Sigmoid colon (tissue), 7 donors: ENCODE results near the gene HDDC3. TPM values are rescaled to one million over a fixed set of nuclear protein-coding genes. Genes with fewer than 3 reads are reported as not detected.
"Not testable (repeated sequence)": the region's sequence is repeated elsewhere in the genome, so short reads cannot be mapped to it uniquely, and the experiment has no call there.

Source experiments
- DNase-seq: peaks from one replicate; pipeline ENCODE4 v3.0.0-alpha.2; 2019
- H3K27ac ChIP-seq, 4 donors: fragments of 200-600 bp; sonication (generic); one replicate each; pipeline ENCODE4 v1.5.1; 2016 to 2019; ENCODE audit warnings: mild to moderate bottlenecking in 1 of 4
- H3K27me3 ChIP-seq, 3 donors: fragments of 200-600 bp; sonication (generic); one replicate each; pipeline ENCODE4 v1.5.1; 2019; ENCODE audit warnings: mild to moderate bottlenecking in 1 of 3
- H3K36me3 ChIP-seq, 4 donors: fragments of 200-600 bp; sonication (generic); one replicate each; pipeline ENCODE4 v1.5.1; 2016 to 2019
- H3K4me1 ChIP-seq, 4 donors: fragments of 200-600 bp; sonication (generic); one replicate each; pipeline ENCODE4 v1.5.1; 2017 to 2019
- H3K4me3 ChIP-seq, 4 donors: fragments of 200-600 bp; sonication (generic); one replicate each; pipeline ENCODE4 v1.5.1; 2017 to 2019; ENCODE audit warnings: mild to moderate bottlenecking in 2 of 4, moderate library complexity in 1 of 4
- H3K9me3 ChIP-seq, 4 donors: fragments of 200-600 bp in 3 of 4; sonication (generic) in 3 of 4; one replicate each; pipeline versions ENCODE4 v1.5.1 to v1.6.1; 2013 to 2019
- CTCF ChIP-seq, 4 experiments: fragments of 450-650 bp in 3 of 4; fragments of 200-600 bp in 1 of 4; IDR thresholded peaks; one replicate each; pipeline ENCODE4 v1.5.1; 2016 to 2019; ENCODE audit warnings: antibody characterized with exemption in 4 of 4, mild to moderate bottlenecking in 3 of 4, moderate library complexity in 2 of 4
- EP300 ChIP-seq, 4 donors: sonication (generic); formaldehyde crosslinking; IDR thresholded peaks; one replicate each; pipeline ENCODE4 v1.6.1; 2017; ENCODE audit warnings: antibody characterized with exemption in 4 of 4
- POLR2A ChIP-seq, 2 donors: fragments of 450-650 bp; IDR thresholded peaks; one replicate each; pipeline ENCODE4 v1.6.1; 2016; ENCODE audit warnings: antibody characterized with exemption in 2 of 2, mild to moderate bottlenecking in 2 of 2, moderate library complexity in 2 of 2
- POLR2AphosphoS5 ChIP-seq, 4 donors: sonication (generic); formaldehyde crosslinking; IDR thresholded peaks; one replicate each; pipeline ENCODE4 v1.6.1; 2017; ENCODE audit warnings: antibody characterized with exemption in 4 of 4
- WGBS, 2 donors: extraction: QIAGEN DNeasy Blood & Tissue Kit; methylation state at CpG; one replicate each; pipeline ENCODE4 v1.1.7; 2013; 5-methylcytosine and 5-hydroxymethylcytosine counted together
- intact Hi-C: fragments of 100-400 bp; cut with DNase I; formaldehyde crosslinking; loops from one replicate; pipeline ENCODE4 v1.15.1; 2023
- polyA plus RNA-seq, 3 donors: library from polyadenylated mRNA; stranded (reverse); fragments of 200-250 nt; gene quantifications; one replicate each; pipeline ENCODE4 v1.2.3, GENCODE V29; 2013
- total RNA-seq, 4 donors: library from RNA; depleted of rRNA; stranded (reverse); fragments of >200 nt; gene quantifications; one replicate each; pipeline ENCODE4 v1.1.0, GENCODE V29; 2016
- donor health status: healthy with polysubstance abuse.
- donor health status: Bipolar disorder and iron deficiency.
- donor health status: healthy.

The HDDC3 gene
- total and polyA plus RNA-seq, 7 donors: 5.2 to 27.0 (median 10.7) TPM

- H3K27ac ChIP-seq: no peak overlapping the region
- 92 to 94% methylated on average over 19 of the region's 19 CpGs for WGBS, 2 donors
- no peaks in the 10 kb centered on the region for H3K27me3 ChIP-seq
- intact Hi-C loops: no loop called here
- DNase-seq: no peak
- H3K9me3 ChIP-seq: no peaks in the 10 kb centered on the region
- TF ChIP-seq POLR2A (IDR thresholded peaks at IDR 0.05): no peak
- no peak for TF ChIP-seq CTCF (IDR thresholded peaks at IDR 0.05)
- no peak for TF ChIP-seq POLR2AphosphoS5 (IDR thresholded peaks at IDR 0.05)
- no peak for TF ChIP-seq EP300 (IDR thresholded peaks at IDR 0.05)
- peaks cover 0 to 5% (median 0%) of the 10 kb centered on the region in 4 donors for H3K4me1 ChIP-seq
- no peak overlapping the region for H3K4me3 ChIP-seq
- H3K36me3 ChIP-seq: peaks cover 61 to 98% (median 84%) of the 10 kb centered on the region in 4 donors
These were observed 21.1 kb downstream of the HDDC3 start for GRCh38 chr15:90911302-90911623.

- WGBS, 2 donors: 95 to 97% methylated on average over 24 of the region's 24 CpGs
- peaks cover 62 to 98% (median 87%) of the 10 kb centered on the region in 4 donors for H3K36me3 ChIP-seq
- H3K9me3 ChIP-seq: no peaks in the 10 kb centered on the region
- H3K27ac ChIP-seq: no peak overlapping the region
- no peaks in the 10 kb centered on the region for H3K27me3 ChIP-seq
- DNase-seq: no peak
- H3K4me1 ChIP-seq: peaks cover 0 to 5% (median 2%) of the 10 kb centered on the region in 4 donors
- intact Hi-C loops: no loop called here
- H3K4me3 ChIP-seq: no peak overlapping the region
- TF ChIP-seq POLR2AphosphoS5 (IDR thresholded peaks at IDR 0.05) (no peak), CTCF (IDR thresholded peaks at IDR 0.05) (no peak), EP300 (IDR thresholded peaks at IDR 0.05) (no peak), POLR2A (IDR thresholded peaks at IDR 0.05) (no peak)
These were observed 21.7 kb downstream of the HDDC3 start for GRCh38 chr15:90910441-90911301.

GRCh38 chr15:90909976-90910375 is 22.4 kb downstream of the HDDC3 start:
- peaks cover 68 to 98% (median 86%) of the 10 kb centered on the region in 4 donors for H3K36me3 ChIP-seq
- no peak for DNase-seq
- H3K4me1 ChIP-seq: peaks cover 0 to 9% (median 0%) of the 10 kb centered on the region in 4 donors
- H3K4me3 ChIP-seq: no peak overlapping the region
- H3K27me3 ChIP-seq: no peaks in the 10 kb centered on the region
- 96% methylated on average over 8 of the region's 8 CpGs for WGBS, 2 donors
- intact Hi-C loops: no loop called here
- TF ChIP-seq POLR2A (IDR thresholded peaks at IDR 0.05) (no peak), CTCF (IDR thresholded peaks at IDR 0.05) (no peak), POLR2AphosphoS5 (IDR thresholded peaks at IDR 0.05) (no peak), EP300 (IDR thresholded peaks at IDR 0.05) (no peak)
- no peak overlapping the region for H3K27ac ChIP-seq
- H3K9me3 ChIP-seq: no peaks in the 10 kb centered on the region

- DNase-seq, intact Hi-C loops: not testable (repeated sequence)
- 89 to 93% methylated on average over 11 of the region's 11 CpGs for WGBS, 2 donors
These were observed 22.9 kb downstream of the HDDC3 start for GRCh38 chr15:90909449-90909848.

GRCh38 chr15:90907838-90908507 is 24.4 kb downstream of the HDDC3 start:
- no peak for TF ChIP-seq POLR2A (IDR thresholded peaks at IDR 0.05)
- no peak for TF ChIP-seq EP300 (IDR thresholded peaks at IDR 0.05)
- no peak for TF ChIP-seq POLR2AphosphoS5 (IDR thresholded peaks at IDR 0.05)
- no peak for TF ChIP-seq CTCF (IDR thresholded peaks at IDR 0.05)
- no peaks in the 10 kb centered on the region for H3K27me3 ChIP-seq
- peaks cover 56 to 80% (median 69%) of the 10 kb centered on the region in 4 donors for H3K36me3 ChIP-seq
- intact Hi-C loops: no loop called here
- no peak overlapping the region for H3K4me3 ChIP-seq
- peaks cover 0 to 21% (median 13%) of the 10 kb centered on the region in 4 donors for H3K4me1 ChIP-seq
- no peak for DNase-seq
- H3K9me3 ChIP-seq: no peaks in the 10 kb centered on the region
- peak overlapping the region in 3 of 4 donors; percentile 11 to 29 (median 18) for H3K27ac ChIP-seq
- WGBS, 2 donors: 91% methylated on average over 9 of the region's 9 CpGs

More at GRCh38 chr15:90909449-90909848, 22.9 kb downstream of the HDDC3 start:
- peaks cover 68 to 95% (median 81%) of the 10 kb centered on the region in 4 donors for H3K36me3 ChIP-seq
- not testable (repeated sequence) for H3K27ac ChIP-seq, H3K4me1 ChIP-seq, H3K9me3 ChIP-seq, H3K4me3 ChIP-seq, H3K27me3 ChIP-seq
